Memory B cell (primary cell): ENCODE measurements around the gene TSPEAR.
A peak's percentile ranks its signal among the peaks of the same experiment; 100 is the strongest.

Experiments used
- ATAC-seq: fragments of 150-1000 bp; cut with Tn5 transposase; 2 replicates; pipeline ENCODE4 v1.10.0; 2021; ENCODE audit warnings: low read depth, mild to moderate bottlenecking, moderate library complexity
- DNase-seq, 2 donors: peaks; one replicate each; pipeline ENCODE4 v3.0.0; 2022; ENCODE audit warnings: low spot score in 2 of 2
- H3K27ac Mint-ChIP-seq: one replicate; pipeline ENCODE4 v1.8.0; 2022; ENCODE audit warnings: mild to moderate bottlenecking, moderate library complexity, mixed read lengths
- H3K27me3 Mint-ChIP-seq: one replicate; pipeline ENCODE4 v1.8.0; 2022; ENCODE audit warnings: mixed read lengths
- H3K36me3 Mint-ChIP-seq: one replicate; pipeline ENCODE4 v1.8.0; 2022; ENCODE audit warnings: mild to moderate bottlenecking, mixed read lengths
- H3K4me1 Mint-ChIP-seq: one replicate; pipeline ENCODE4 v1.8.0; 2022; ENCODE audit warnings: mixed read lengths
- H3K4me3 Mint-ChIP-seq: one replicate; pipeline ENCODE4 v1.8.0; 2022; ENCODE audit warnings: mild to moderate bottlenecking, moderate library complexity, mixed read lengths
- H3K9me3 Mint-ChIP-seq: one replicate; pipeline ENCODE4 v1.8.0; 2022; ENCODE audit warnings: mixed read lengths

TSPEAR gene

GRCh38 chr21:44548381-44548780 lies 163.0 kb downstream of the TSPEAR start:
- no peak overlapping the region for H3K4me3 Mint-ChIP-seq

GRCh38 chr21:44547656-44548331 lies 163.6 kb downstream of the TSPEAR start:
- peaks cover 20% of the 10 kb centered on the region for H3K27me3 Mint-ChIP-seq
- peaks cover 11% of the 10 kb centered on the region for H3K36me3 Mint-ChIP-seq
- no peak for DNase-seq
- H3K4me3 Mint-ChIP-seq = no peak overlapping the region
- H3K27ac Mint-ChIP-seq = no peak overlapping the region
- ATAC-seq = no peak
- H3K4me1 Mint-ChIP-seq = peaks cover 9% of the 10 kb centered on the region
- peaks cover 18% of the 10 kb centered on the region for H3K9me3 Mint-ChIP-seq

More at GRCh38 chr21:44548381-44548780, 163.0 kb downstream of the TSPEAR start:
- Mint-ChIP-seq H3K27me3 (peaks cover 20% of the 10 kb centered on the region), H3K9me3 (peaks cover 18% of the 10 kb centered on the region), H3K27ac (no peak overlapping the region), H3K36me3 (peaks cover 11% of the 10 kb centered on the region), H3K4me1 (peaks cover 9% of the 10 kb centered on the region)
- no peak for ATAC-seq
- no peak for DNase-seq

GRCh38 chr21:44544566-44544965 lies 166.8 kb downstream of the TSPEAR start:
- Mint-ChIP-seq H3K4me3 (no peak overlapping the region), H3K27me3 (peaks cover 16% of the 10 kb centered on the region)
- no peak for ATAC-seq

GRCh38 chr21:44542716-44543115 lies 168.7 kb downstream of the TSPEAR start:
- peaks cover 16% of the 10 kb centered on the region for H3K9me3 Mint-ChIP-seq
- no peak for DNase-seq
- no peak for ATAC-seq
- H3K27ac Mint-ChIP-seq = no peak overlapping the region
- peaks cover 4% of the 10 kb centered on the region for H3K4me1 Mint-ChIP-seq
- peaks cover 13% of the 10 kb centered on the region for H3K27me3 Mint-ChIP-seq
- peaks cover 10% of the 10 kb centered on the region for H3K36me3 Mint-ChIP-seq
- no peak overlapping the region for H3K4me3 Mint-ChIP-seq

More at GRCh38 chr21:44544566-44544965, 166.8 kb downstream of the TSPEAR start:
- peaks cover 11% of the 10 kb centered on the region for H3K36me3 Mint-ChIP-seq
- H3K27ac Mint-ChIP-seq = no peak overlapping the region
- peaks cover 18% of the 10 kb centered on the region for H3K9me3 Mint-ChIP-seq
- no peak for DNase-seq
- peaks cover 5% of the 10 kb centered on the region for H3K4me1 Mint-ChIP-seq

GRCh38 chr21:44540741-44541288 lies 170.6 kb downstream of the TSPEAR start:
- Mint-ChIP-seq H3K27me3 (peaks cover 15% of the 10 kb centered on the region), H3K4me1 (no peaks in the 10 kb centered on the region), H3K36me3 (no peaks in the 10 kb centered on the region), H3K9me3 (peaks cover 5% of the 10 kb centered on the region), H3K4me3 (no peak overlapping the region), H3K27ac (no peak overlapping the region)
- no peak for DNase-seq
- ATAC-seq = no peak

GRCh38 chr21:44539991-44540666 lies 171.2 kb downstream of the TSPEAR start, which contains the start of gene KRTAP10-1:
KRTAP10-1 (minus strand) TSS chr21:44540195; CDS start chr21:44540150, 45 bp downstream.
- Mint-ChIP-seq H3K9me3 (no peaks in the 10 kb centered on the region), H3K4me1 (no peaks in the 10 kb centered on the region), H3K27ac (no peak within 1 kb of the TSS), H3K27me3 (peaks cover 15% of the 10 kb centered on the region), H3K36me3 (no peaks in the 10 kb centered on the region), H3K4me3 (no peak within 1 kb of the TSS)
- peak in 1 of 2 donors; percentile 8 for DNase-seq
- no peak for ATAC-seq

- Mint-ChIP-seq H3K27ac (no peak overlapping the region), H3K27me3 (peaks cover 17% of the 10 kb centered on the region)
Measured at GRCh38 chr21:44539046-44539445, 172.3 kb downstream of the TSPEAR start.

GRCh38 chr21:44537930-44538911 lies 173.2 kb downstream of the TSPEAR start:
- Mint-ChIP-seq H3K27ac (no peak overlapping the region), H3K4me3 (no peak overlapping the region), H3K4me1 (no peaks in the 10 kb centered on the region), H3K36me3 (no peaks in the 10 kb centered on the region), H3K9me3 (no peaks in the 10 kb centered on the region), H3K27me3 (peaks cover 17% of the 10 kb centered on the region)
- DNase-seq = no peak
- no peak for ATAC-seq

More at GRCh38 chr21:44539046-44539445, 172.3 kb downstream of the TSPEAR start:
- no peak for DNase-seq
- Mint-ChIP-seq H3K36me3 (no peaks in the 10 kb centered on the region), H3K9me3 (no peaks in the 10 kb centered on the region), H3K4me1 (no peaks in the 10 kb centered on the region), H3K4me3 (no peak overlapping the region)
- ATAC-seq = no peak

GRCh38 chr21:44535963-44536362 lies 175.4 kb downstream of the TSPEAR start:
- H3K27me3 Mint-ChIP-seq = peaks cover 20% of the 10 kb centered on the region
- H3K9me3 Mint-ChIP-seq = no peaks in the 10 kb centered on the region
- H3K4me3 Mint-ChIP-seq = no peak overlapping the region
- no peak overlapping the region for H3K27ac Mint-ChIP-seq
- DNase-seq (no peak), ATAC-seq (no peak)
- no peaks in the 10 kb centered on the region for H3K4me1 Mint-ChIP-seq
- H3K36me3 Mint-ChIP-seq = no peaks in the 10 kb centered on the region

- Mint-ChIP-seq H3K4me3 (no peak overlapping the region), H3K4me1 (peaks cover 4% of the 10 kb centered on the region), H3K9me3 (peaks cover 1% of the 10 kb centered on the region), H3K27ac (no peak overlapping the region), H3K36me3 (no peaks in the 10 kb centered on the region), H3K27me3 (peaks cover 24% of the 10 kb centered on the region)
- DNase-seq (no peak), ATAC-seq (no peak)
Measured at GRCh38 chr21:44534688-44535087, 176.7 kb downstream of the TSPEAR start.

- Mint-ChIP-seq H3K4me3 (no peak overlapping the region), H3K36me3 (no peaks in the 10 kb centered on the region), H3K27me3 (peaks cover 20% of the 10 kb centered on the region), H3K4me1 (peaks cover 4% of the 10 kb centered on the region), H3K9me3 (peaks cover 1% of the 10 kb centered on the region), H3K27ac (no peak overlapping the region)
- no peak for DNase-seq
- no peak for ATAC-seq
Measured at GRCh38 chr21:44533891-44534627, 177.3 kb downstream of the TSPEAR start.

- Mint-ChIP-seq H3K4me3 (no peak overlapping the region), H3K4me1 (peaks cover 4% of the 10 kb centered on the region), H3K27me3 (peaks cover 18% of the 10 kb centered on the region), H3K27ac (no peak overlapping the region), H3K9me3 (peaks cover 1% of the 10 kb centered on the region), H3K36me3 (no peaks in the 10 kb centered on the region)
- ATAC-seq (no peak), DNase-seq (no peak)
Measured at GRCh38 chr21:44533121-44533890, 178.1 kb downstream of the TSPEAR start.
